Measurements from ENCODE around the gene VPS37C. TPM values are rescaled to one million over a fixed set of nuclear protein-coding genes. Genes with fewer than 3 reads are reported as not detected.

The VPS37C gene
- total and polyA plus RNA-seq, 2 of the 13 experiments (the other 11 are each of a cell fraction or from before 2014, with no cell fraction given): 7.5 to 8.8 TPM

- TF ChIP-seq PREB (CRISPR knock-in tag; IDR thresholded peaks at IDR 0.05) (no peak), ZNF354B (CRISPR knock-in tag; IDR thresholded peaks at IDR 0.05) (no peak), ZNF576 (CRISPR knock-in tag; IDR thresholded peaks at IDR 0.05) (no peak), ZNF383 (CRISPR knock-in tag; IDR thresholded peaks at IDR 0.05; ENCODE audit: borderline replicate concordance) (no peak), ELF3 (CRISPR knock-in tag; IDR thresholded peaks at IDR 0.05) (no peak), ZNF770 (CRISPR knock-in tag; IDR thresholded peaks at IDR 0.05) (no peak)
Observed at GRCh38 chr11:61083601-61084147, 77.6 kb downstream of the VPS37C start (continued).

- Histone ChIP-seq H3K4me1 (ENCODE audit: insufficient read depth, low read length) (no peaks in the 10 kb centered on the region), H3K9ac (ENCODE audit: insufficient read depth, low read depth, low read length) (no peak overlapping the region)
- POLR2A ChIA-PET: no interaction called here
Observed at GRCh38 chr11:61082931-61083531, 78.2 kb downstream of the VPS37C start.

More at GRCh38 chr11:61082931-61083531, 78.2 kb downstream of the VPS37C start:
- Histone ChIP-seq H2AFZ (ENCODE audit: low read length) (no peak overlapping the region), H3K79me2 (ENCODE audit: insufficient read depth, low read length) (no peaks in the 10 kb centered on the region), H3K4me3 (replicated peaks in 1 of 3; ENCODE audit: insufficient read depth in 1 of 3, low read depth in 2 of 3, low read length in 3 of 3) (no peak overlapping the region), H3K27ac (ENCODE audit: extremely low read length, insufficient read depth, low read length) (no peak overlapping the region), H3K9me3 (ENCODE audit: low read length) (no peaks in the 10 kb centered on the region), H3K4me2 (ENCODE audit: low read depth, low read length) (no peak overlapping the region), H3K36me3 (replicated peaks in 1 of 2; ENCODE audit: control insufficient read depth in 1 of 2, insufficient read depth in 2 of 2, low read length in 2 of 2) (no peaks in the 10 kb centered on the region), H3K27me3 (ENCODE audit: control insufficient read depth in 1 of 2, insufficient read depth in 2 of 2, low read length in 2 of 2) (peaks cover 5 to 44% of the 10 kb centered on the region in 2 experiments; a peak in 3 of 5 replicates), H4K20me1 (ENCODE audit: insufficient read depth, low read length) (no peaks in the 10 kb centered on the region)
- WGBS (ENCODE audit: low lambda C conversion rate): 13% methylated on average over 7 of the region's 14 CpGs
- DNase-seq (ENCODE audit: low spot score) (no peak), ATAC-seq (no peak; the same call in 2 of the 3 replicates), FAIRE-seq (no peak)
- CTCF ChIA-PET (ENCODE audit: low intra/inter-chr PET ratio, low total read pairs): no interaction called here
- peak; percentile 68; the same call in 1 of the 2 replicates for TF ChIP-seq ZNF768 (CRISPR knock-in tag; IDR thresholded peaks at IDR 0.05)
- no peak for TF ChIP-seq ZNF280D (CRISPR knock-in tag; IDR thresholded peaks at IDR 0.05)
- in situ Hi-C loops (cut with HindIII; ENCODE audit: extremely low pct_ligation_motif_present, low pct_unique_long_range_greater_than_20kb): no loop called here
- no TSS peak for BruUV-seq (replicated peaks)
- intact Hi-C loops (cut with micrococcal nuclease; ENCODE audit: unreplicated experiment): no loop called here

Data from HepG2 (cell line).